Mesendoderm (in vitro differentiated cells): ENCODE data around the gene CHRNA4.

Experiments
- DNase-seq: peaks from one replicate; pipeline ENCODE4 v3.0.0; 2013
- H2AK5ac ChIP-seq: 2 replicates; pipeline ENCODE4 v1.6.1; 2013; ENCODE audit warnings: low read length, inconsistent platforms
- H2BK120ac ChIP-seq: 2 replicates; pipeline ENCODE4 v1.6.1; 2013; ENCODE audit warnings: low read depth, mild to moderate bottlenecking, low read length, moderate library complexity, mixed read lengths
- H2BK15ac ChIP-seq: replicated peaks from 2 replicates; pipeline ENCODE4 v1.6.1; 2013; ENCODE audit warnings: low read depth, mild to moderate bottlenecking, moderate library complexity
- H2BK5ac ChIP-seq: 2 replicates; pipeline ENCODE4 v1.6.1; 2013; ENCODE audit warnings: low read length, inconsistent platforms
- H3K18ac ChIP-seq: 2 replicates; pipeline ENCODE4 v1.6.1; 2013; ENCODE audit warnings: mild to moderate bottlenecking, low read length, mixed read lengths
- H3K23ac ChIP-seq: one replicate; pipeline ENCODE4 v1.6.1; 2013; ENCODE audit warnings: low read length
- H3K27ac ChIP-seq: 2 replicates; pipeline ENCODE4 v1.5.1; 2013; ENCODE audit warnings: low read depth, mild to moderate bottlenecking, inconsistent platforms, low read length, moderate library complexity
- H3K27me3 ChIP-seq: 2 replicates; pipeline ENCODE4 v1.6.1; 2013; ENCODE audit warnings: low read length, control low read depth, mild to moderate bottlenecking, inconsistent platforms; ENCODE audit not compliant: insufficient read depth, poor library complexity
- H3K36me3 ChIP-seq: 2 replicates; pipeline ENCODE4 v1.6.1; 2013; ENCODE audit warnings: low read length, inconsistent platforms; ENCODE audit not compliant: control insufficient read depth, insufficient read depth
- H3K4ac ChIP-seq: one replicate; pipeline ENCODE4 v1.6.1; 2013; ENCODE audit warnings: low read depth, mild to moderate bottlenecking, low read length, moderate library complexity
- H3K4me1 ChIP-seq: 2 replicates; pipeline ENCODE4 v1.6.1; 2013; ENCODE audit warnings: low read depth, low read length, inconsistent platforms; ENCODE audit not compliant: control insufficient read depth
- H3K4me2 ChIP-seq: 2 replicates; pipeline ENCODE4 v1.6.1; 2013; ENCODE audit warnings: low read length
- H3K4me3 ChIP-seq: 2 replicates; pipeline ENCODE4 v1.5.1; 2013; ENCODE audit warnings: mild to moderate bottlenecking, low read length
- H3K56ac ChIP-seq: one replicate; pipeline ENCODE4 v1.6.1; 2013; ENCODE audit warnings: low read length
- H3K79me1 ChIP-seq: 2 replicates; pipeline ENCODE4 v1.6.1; 2013; ENCODE audit warnings: low read length, inconsistent platforms
- H3K79me2 ChIP-seq: 2 replicates; pipeline ENCODE4 v1.6.1; 2013; ENCODE audit warnings: mild to moderate bottlenecking, low read length; ENCODE audit not compliant: control insufficient read depth, insufficient read depth
- H3K9ac ChIP-seq: 2 replicates; pipeline ENCODE4 v1.6.1; 2013; ENCODE audit warnings: low read length, inconsistent platforms
- H4K5ac ChIP-seq: one replicate; pipeline ENCODE4 v1.6.1; 2013; ENCODE audit warnings: low read length
- H4K8ac ChIP-seq: one replicate; pipeline ENCODE4 v1.6.1; 2013; ENCODE audit warnings: low read depth, mild to moderate bottlenecking, control low read depth, low read length, moderate library complexity
- WGBS: extraction: QIAGEN DNeasy Blood & Tissue Kit; methylation state at CpG from one replicate; pipeline ENCODE4 v1.1.7; 2013; ENCODE audit warnings: low lambda C conversion rate, missing lambda C conversion rate; ENCODE audit not compliant: insufficient coverage; ENCODE audit errors: extremely low coverage; 5-methylcytosine and 5-hydroxymethylcytosine counted together

CHRNA4 gene

GRCh38 chr20:63297796-63298572, 63.2 kb downstream of the CHRNA4 start:
- no peak overlapping the region for H2BK5ac ChIP-seq
- no CpG with 5 or more reads among the region's 16 CpGs for WGBS
- H4K5ac ChIP-seq = no peak overlapping the region
- no peaks in the 10 kb centered on the region for H3K4me1 ChIP-seq
- H2BK120ac ChIP-seq = no peak overlapping the region
- H3K23ac ChIP-seq = no peak overlapping the region
- no peaks in the 10 kb centered on the region for H3K36me3 ChIP-seq
- no peak for DNase-seq
- H3K27ac ChIP-seq = no peak overlapping the region
- H3K4me2 ChIP-seq = no peak overlapping the region
- H3K79me2 ChIP-seq = no peaks in the 10 kb centered on the region
- H3K79me1 ChIP-seq = no peaks in the 10 kb centered on the region
- no peak overlapping the region for H2BK15ac ChIP-seq
- H3K56ac ChIP-seq = no peak overlapping the region
- H2AK5ac ChIP-seq = no peak overlapping the region
- peaks cover 4% of the 10 kb centered on the region for H3K27me3 ChIP-seq
- no peak overlapping the region for H3K18ac ChIP-seq
- H3K4ac ChIP-seq = no peak overlapping the region
- H3K9ac ChIP-seq = no peak overlapping the region
- no peak overlapping the region for H3K4me3 ChIP-seq
- no peak overlapping the region for H4K8ac ChIP-seq

DNA sequence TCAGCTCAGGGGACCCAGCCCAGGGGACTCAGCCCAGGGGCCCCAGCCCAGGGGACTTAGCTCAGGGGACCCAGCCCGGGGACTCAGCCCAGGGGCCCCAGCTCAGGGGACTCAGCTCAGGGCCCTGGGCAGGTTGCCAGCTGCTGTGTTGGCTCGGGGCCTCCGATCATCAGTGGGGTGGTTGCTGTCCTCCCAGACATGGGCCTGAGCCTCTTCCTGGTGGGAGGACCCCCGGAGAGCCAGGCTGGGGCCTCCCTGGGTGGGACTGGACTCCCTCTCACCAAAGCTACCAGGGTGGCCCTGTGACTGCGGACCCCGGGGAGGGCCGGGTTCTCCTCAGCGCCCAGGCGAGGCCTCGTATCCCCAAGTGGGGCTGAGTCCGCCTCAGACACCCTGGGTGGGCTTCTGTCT, 63.8 kb downstream of the CHRNA4 start:
- Histone ChIP-seq H3K79me2 (no peaks in the 10 kb centered on the region), H3K56ac (no peak overlapping the region), H2AK5ac (no peak overlapping the region), H2BK120ac (no peak overlapping the region), H4K5ac (no peak overlapping the region), H3K27me3 (peaks cover 4% of the 10 kb centered on the region), H3K4me2 (no peak overlapping the region), H2BK5ac (no peak overlapping the region), H3K27ac (no peak overlapping the region), H3K79me1 (no peaks in the 10 kb centered on the region), H2BK15ac (no peak overlapping the region), H3K4me1 (no peaks in the 10 kb centered on the region), H3K4ac (no peak overlapping the region), H4K8ac (no peak overlapping the region), H3K36me3 (no peaks in the 10 kb centered on the region), H3K18ac (no peak overlapping the region), H3K4me3 (no peak overlapping the region), H3K23ac (no peak overlapping the region), H3K9ac (no peak overlapping the region)
- no peak for DNase-seq
- WGBS = no CpG with 5 or more reads among the region's 11 CpGs

- no peaks in the 10 kb centered on the region for H3K36me3 ChIP-seq
- H3K23ac ChIP-seq = no peak overlapping the region
- no peak overlapping the region for H2BK15ac ChIP-seq
- no peak overlapping the region for H4K5ac ChIP-seq
- H2BK120ac ChIP-seq = no peak overlapping the region
- no peak overlapping the region for H2BK5ac ChIP-seq
- H3K79me1 ChIP-seq = no peaks in the 10 kb centered on the region
- H2AK5ac ChIP-seq = no peak overlapping the region
- no peak overlapping the region for H3K18ac ChIP-seq
- no peak overlapping the region for H3K4ac ChIP-seq
- no peaks in the 10 kb centered on the region for H3K79me2 ChIP-seq
- H3K4me3 ChIP-seq = no peak overlapping the region
- peaks cover 4% of the 10 kb centered on the region for H3K27me3 ChIP-seq
- H3K56ac ChIP-seq = no peak overlapping the region
- H3K9ac ChIP-seq = no peak overlapping the region
- no CpG with 5 or more reads among the region's 18 CpGs for WGBS
- H3K27ac ChIP-seq = no peak overlapping the region
- DNase-seq = no peak
- H3K4me1 ChIP-seq = no peaks in the 10 kb centered on the region
- no peak overlapping the region for H3K4me2 ChIP-seq
- H4K8ac ChIP-seq = no peak overlapping the region
These were observed 64.4 kb downstream of the CHRNA4 start for GRCh38 chr20:63296531-63297299.

DNA sequence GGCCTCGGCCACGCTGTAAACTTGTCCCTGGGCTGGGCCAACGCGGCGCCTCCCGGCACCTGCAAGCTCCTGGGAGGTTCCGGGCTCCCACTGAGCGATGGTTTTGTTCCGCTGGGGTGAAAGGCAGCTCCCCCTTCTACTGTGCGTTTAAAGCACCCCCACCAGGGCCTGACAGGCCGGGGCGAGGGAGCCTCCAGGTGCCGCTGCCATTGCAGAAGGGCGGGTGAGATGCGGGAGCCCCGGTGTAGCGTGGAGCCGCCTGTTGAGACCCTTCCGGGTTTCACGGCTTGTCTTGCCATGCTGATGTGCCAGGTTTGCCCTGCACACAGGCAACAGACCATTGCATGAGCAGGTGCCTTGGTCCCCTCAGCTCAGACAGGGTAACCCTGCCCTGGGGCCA, 65.3 kb downstream of the CHRNA4 start:
- Histone ChIP-seq H2AK5ac (no peak overlapping the region), H3K79me2 (no peaks in the 10 kb centered on the region), H2BK5ac (no peak overlapping the region), H3K4me3 (no peak overlapping the region), H2BK120ac (no peak overlapping the region), H3K9ac (no peak overlapping the region), H3K4me2 (no peak overlapping the region), H3K4me1 (no peaks in the 10 kb centered on the region), H3K56ac (no peak overlapping the region), H3K23ac (no peak overlapping the region), H3K27ac (no peak overlapping the region), H3K18ac (no peak overlapping the region), H4K5ac (no peak overlapping the region), H4K8ac (no peak overlapping the region), H3K27me3 (peaks cover 4% of the 10 kb centered on the region), H3K79me1 (no peaks in the 10 kb centered on the region), H2BK15ac (no peak overlapping the region), H3K36me3 (no peaks in the 10 kb centered on the region), H3K4ac (no peak overlapping the region)
- DNase-seq = no peak
- WGBS = no CpG with 5 or more reads among the region's 20 CpGs

GRCh38 chr20:63295422-63295821, 65.7 kb downstream of the CHRNA4 start:
- Histone ChIP-seq H3K56ac (no peak overlapping the region), H3K79me1 (no peaks in the 10 kb centered on the region), H4K5ac (no peak overlapping the region), H3K4me3 (no peak overlapping the region), H2AK5ac (no peak overlapping the region), H3K9ac (no peak overlapping the region), H3K4me1 (no peaks in the 10 kb centered on the region), H3K23ac (peak overlapping the region; percentile 66), H3K4me2 (no peak overlapping the region), H4K8ac (no peak overlapping the region), H2BK15ac (no peak overlapping the region), H3K27ac (no peak overlapping the region), H3K18ac (no peak overlapping the region), H3K27me3 (peaks cover 4% of the 10 kb centered on the region), H3K79me2 (no peaks in the 10 kb centered on the region), H2BK5ac (no peak overlapping the region), H3K4ac (no peak overlapping the region), H2BK120ac (no peak overlapping the region), H3K36me3 (no peaks in the 10 kb centered on the region)
- no peak for DNase-seq
- WGBS = no CpG with 5 or more reads among the region's 17 CpGs
